ENCODE results near the gene TMEM255B.
"Not testable (repeated sequence)": the region's sequence is repeated elsewhere in the genome, so short reads cannot be mapped to it uniquely, and the experiment has no call there.

TMEM255B gene

GRCh38 chr13:113758651-113759524 lies at the start of gene TMEM255B:
Gene TMEM255B, plus strand, starts transcription at chr13:113759226. Its CDS starts 44 bp downstream, at chr13:113759270.
- peak within 1 kb of the TSS; percentile 59 for H3K4me3 ChIP-seq (ENCODE audit: low read depth, low read length)
- peak; percentile 9 for DNase-seq (ENCODE audit: low read depth)

- no peak for DNase-seq (ENCODE audit: low read depth)
- H3K4me3 ChIP-seq (ENCODE audit: low read depth, low read length), result no peak overlapping the region
Observed at GRCh38 chr13:113722921-113723320, 36.1 kb upstream of the TMEM255B start.

GRCh38 chr13:113723410-113724015 lies 35.5 kb upstream of the TMEM255B start:
- H3K4me3 ChIP-seq (ENCODE audit: low read depth, low read length), result no peak overlapping the region
- no peak for DNase-seq (ENCODE audit: low read depth)

GRCh38 chr13:113724016-113724758 lies 34.8 kb upstream of the TMEM255B start:
- H3K4me3 ChIP-seq (ENCODE audit: low read depth, low read length), result no peak overlapping the region
- DNase-seq (ENCODE audit: low read depth), result no peak

- H3K4me3 ChIP-seq (ENCODE audit: low read depth, low read length), result peak overlapping the region; percentile 41
- DNase-seq (ENCODE audit: low read depth), result no peak
Observed at GRCh38 chr13:113724780-113725315, 34.2 kb upstream of the TMEM255B start.

GRCh38 chr13:113725329-113726105 lies 33.5 kb upstream of the TMEM255B start:
- not testable (repeated sequence) for DNase-seq (ENCODE audit: low read depth)

GRCh38 chr13:113726106-113726821 lies 32.8 kb upstream of the TMEM255B start:
- H3K4me3 ChIP-seq (ENCODE audit: low read depth, low read length), result peak overlapping the region; percentile 21
- DNase-seq (ENCODE audit: low read depth), result not testable (repeated sequence)

More at GRCh38 chr13:113725329-113726105, 33.5 kb upstream of the TMEM255B start:
- not testable (repeated sequence) for H3K4me3 ChIP-seq (ENCODE audit: low read depth, low read length)

- DNase-seq (ENCODE audit: low read depth), result no peak
- no peak overlapping the region for H3K4me3 ChIP-seq (ENCODE audit: low read depth, low read length)
Observed at GRCh38 chr13:113726961-113727411, 32.0 kb upstream of the TMEM255B start.

- H3K4me3 ChIP-seq (ENCODE audit: low read depth, low read length), result no peak overlapping the region
- DNase-seq (ENCODE audit: low read depth), result no peak
Observed at GRCh38 chr13:113728571-113729054, 30.4 kb upstream of the TMEM255B start.

GRCh38 chr13:113729187-113730019 lies 29.6 kb upstream of the TMEM255B start:
- no peak overlapping the region for H3K4me3 ChIP-seq (ENCODE audit: low read depth, low read length)

GRCh38 chr13:113730258-113730691 lies 28.8 kb upstream of the TMEM255B start:
- no peak for DNase-seq (ENCODE audit: low read depth)
- H3K4me3 ChIP-seq (ENCODE audit: low read depth, low read length), result no peak overlapping the region

More at GRCh38 chr13:113729187-113730019, 29.6 kb upstream of the TMEM255B start:
- DNase-seq (ENCODE audit: low read depth), result no peak

- no peak overlapping the region for H3K4me3 ChIP-seq (ENCODE audit: low read depth, low read length)
- no peak for DNase-seq (ENCODE audit: low read depth)
Observed at GRCh38 chr13:113730831-113731191, 28.2 kb upstream of the TMEM255B start.

GRCh38 chr13:113731192-113732175 lies 27.5 kb upstream of the TMEM255B start:
- H3K4me3 ChIP-seq (ENCODE audit: low read depth, low read length), result no peak overlapping the region
- no peak for DNase-seq (ENCODE audit: low read depth)

- H3K4me3 ChIP-seq (ENCODE audit: low read depth, low read length), result no peak overlapping the region
- no peak for DNase-seq (ENCODE audit: low read depth)
Observed at GRCh38 chr13:113732176-113732960, 26.7 kb upstream of the TMEM255B start.
